ENCODE results near the gene F13A1. TPM values are rescaled to one million over a fixed set of nuclear protein-coding genes. Genes with fewer than 3 reads are reported as not detected.
"Not testable (repeated sequence)": the region's sequence is repeated elsewhere in the genome, so short reads cannot be mapped to it uniquely, and the experiment has no call there.

F13A1 gene
- total RNA-seq, 3 donors from 2014 or later, result 11.8 to 134 (median 96.5) TPM

GRCh38 chr6:6305575-6305974 lies 14.9 kb downstream of the F13A1 start:
- TF ChIP-seq CTCF (IDR thresholded peaks at IDR 0.05), result no peak
- H3K36me3 ChIP-seq (ENCODE audit: low read depth), result no peaks in the 10 kb centered on the region
- intact Hi-C loops (cut with DNase I, micrococcal nuclease), result no loop called here
- H3K4me1 ChIP-seq (ENCODE audit: low read depth), result no peaks in the 10 kb centered on the region
- ATAC-seq (no peak), DNase-seq (no peak)
- H3K9me3 ChIP-seq, result no peaks in the 10 kb centered on the region
- H3K4me3 ChIP-seq, result no peak overlapping the region

GRCh38 chr6:6300383-6300782 lies 20.1 kb downstream of the F13A1 start:
- ATAC-seq; H3K9me3 ChIP-seq; H3K4me3 ChIP-seq; intact Hi-C loops (cut with DNase I, micrococcal nuclease); DNase-seq; H3K36me3 ChIP-seq (ENCODE audit: low read depth); H3K4me1 ChIP-seq (ENCODE audit: low read depth): not testable (repeated sequence)

GRCh38 chr6:6293317-6293716 lies 27.1 kb downstream of the F13A1 start:
- Histone ChIP-seq H3K4me3 (no peak overlapping the region), H3K36me3 (ENCODE audit: low read depth) (no peaks in the 10 kb centered on the region), H3K4me1 (ENCODE audit: low read depth) (no peaks in the 10 kb centered on the region), H3K9me3 (no peaks in the 10 kb centered on the region)
- intact Hi-C loops (cut with DNase I, micrococcal nuclease), result no loop called here
- no peak for TF ChIP-seq CTCF (IDR thresholded peaks at IDR 0.05)
- DNase-seq (no peak), ATAC-seq (no peak)

- ATAC-seq, result no peak
- DNase-seq, result no peak
Observed at GRCh38 chr6:6287415-6287814, 33.0 kb downstream of the F13A1 start.

GRCh38 chr6:6285679-6286078 lies 34.8 kb downstream of the F13A1 start:
- TF ChIP-seq CTCF (IDR thresholded peaks at IDR 0.05), result no peak
- Histone ChIP-seq H3K9me3 (no peaks in the 10 kb centered on the region), H3K4me3 (no peak overlapping the region), H3K36me3 (ENCODE audit: low read depth) (no peaks in the 10 kb centered on the region), H3K4me1 (ENCODE audit: low read depth) (no peaks in the 10 kb centered on the region)
- ATAC-seq (no peak), DNase-seq (no peak)
- intact Hi-C loops (cut with DNase I, micrococcal nuclease), result no loop called here

More at GRCh38 chr6:6287415-6287814, 33.0 kb downstream of the F13A1 start:
- Histone ChIP-seq H3K4me1 (ENCODE audit: low read depth) (no peaks in the 10 kb centered on the region), H3K4me3 (no peak overlapping the region), H3K9me3 (no peaks in the 10 kb centered on the region), H3K36me3 (ENCODE audit: low read depth) (no peaks in the 10 kb centered on the region)
- intact Hi-C loops (cut with DNase I, micrococcal nuclease), result no loop called here
- no peak for TF ChIP-seq CTCF (IDR thresholded peaks at IDR 0.05)

GRCh38 chr6:6284221-6284966 lies 36.1 kb downstream of the F13A1 start:
- no peak for ATAC-seq
- no peak for DNase-seq
- Histone ChIP-seq H3K4me3 (no peak overlapping the region), H3K9me3 (no peaks in the 10 kb centered on the region), H3K4me1 (ENCODE audit: low read depth) (no peaks in the 10 kb centered on the region), H3K36me3 (ENCODE audit: low read depth) (no peaks in the 10 kb centered on the region)
- intact Hi-C loops (cut with DNase I, micrococcal nuclease), result no loop called here
- TF ChIP-seq CTCF (IDR thresholded peaks at IDR 0.05), result no peak

All from mucosa of descending colon (tissue), 3 donors.